ENCODE results near the gene FREM3. TPM values are rescaled to one million over a fixed set of nuclear protein-coding genes. Genes with fewer than 3 reads are reported as not detected.

Gene FREM3
- total RNA-seq, 3 donors from 2014 or later: not detected

- ATAC-seq: no peak
- Mint-ChIP-seq H3K27me3 (ENCODE audit: low read depth) (peaks cover 4% of the 10 kb centered on the region), H3K4me1 (ENCODE audit: low read depth) (no peaks in the 10 kb centered on the region)
Measured at GRCh38 chr4:143634763-143635162, 65.7 kb downstream of the FREM3 start.

GRCh38 chr4:143633833-143634232, 66.6 kb downstream of the FREM3 start:
- no peak overlapping the region for H3K4me3 Mint-ChIP-seq
- no peak for DNase-seq
- H3K36me3 Mint-ChIP-seq (ENCODE audit: insufficient read depth): no peaks in the 10 kb centered on the region
- ATAC-seq: no peak
- no peaks in the 10 kb centered on the region for H3K4me1 Mint-ChIP-seq (ENCODE audit: low read depth)
- H3K27me3 Mint-ChIP-seq (ENCODE audit: low read depth): peaks cover 4% of the 10 kb centered on the region
- H3K9me3 Mint-ChIP-seq: no peaks in the 10 kb centered on the region

More at GRCh38 chr4:143634763-143635162, 65.7 kb downstream of the FREM3 start:
- H3K4me3 Mint-ChIP-seq: no peak overlapping the region
- DNase-seq: no peak
- no peaks in the 10 kb centered on the region for H3K36me3 Mint-ChIP-seq (ENCODE audit: insufficient read depth)
- no peaks in the 10 kb centered on the region for H3K9me3 Mint-ChIP-seq

- no peaks in the 10 kb centered on the region for H3K4me1 Mint-ChIP-seq (ENCODE audit: low read depth)
- peaks cover 3% of the 10 kb centered on the region for H3K27me3 Mint-ChIP-seq (ENCODE audit: low read depth)
- H3K9me3 Mint-ChIP-seq: no peaks in the 10 kb centered on the region
- H3K4me3 Mint-ChIP-seq: no peak overlapping the region
- DNase-seq (no peak), ATAC-seq (no peak)
- peaks cover 1% of the 10 kb centered on the region for H3K36me3 Mint-ChIP-seq (ENCODE audit: insufficient read depth)
Measured at GRCh38 chr4:143626134-143626911, 74.2 kb downstream of the FREM3 start.

- ATAC-seq (no peak), DNase-seq (no peak)
- Mint-ChIP-seq H3K9me3 (no peaks in the 10 kb centered on the region), H3K4me3 (no peak overlapping the region), H3K4me1 (ENCODE audit: low read depth) (no peaks in the 10 kb centered on the region), H3K36me3 (ENCODE audit: insufficient read depth) (peaks cover 1% of the 10 kb centered on the region), H3K27me3 (ENCODE audit: low read depth) (peaks cover 3% of the 10 kb centered on the region)
Measured at GRCh38 chr4:143625632-143626031, 74.8 kb downstream of the FREM3 start.

- no peaks in the 10 kb centered on the region for H3K9me3 Mint-ChIP-seq
- no peaks in the 10 kb centered on the region for H3K4me1 Mint-ChIP-seq (ENCODE audit: low read depth)
- H3K27me3 Mint-ChIP-seq (ENCODE audit: low read depth): peaks cover 3% of the 10 kb centered on the region
- peaks cover 1% of the 10 kb centered on the region for H3K36me3 Mint-ChIP-seq (ENCODE audit: insufficient read depth)
- no peak for DNase-seq
- no peak overlapping the region for H3K4me3 Mint-ChIP-seq
- ATAC-seq: no peak
Measured at GRCh38 chr4:143623896-143624295, 76.6 kb downstream of the FREM3 start.

- DNase-seq: no peak
- Mint-ChIP-seq H3K9me3 (no peaks in the 10 kb centered on the region), H3K27me3 (ENCODE audit: low read depth) (peaks cover 3% of the 10 kb centered on the region), H3K4me1 (ENCODE audit: low read depth) (no peaks in the 10 kb centered on the region), H3K4me3 (no peak overlapping the region), H3K36me3 (ENCODE audit: insufficient read depth) (no peaks in the 10 kb centered on the region)
- no peak for ATAC-seq
Measured at GRCh38 chr4:143618811-143619210, 81.7 kb downstream of the FREM3 start.

GRCh38 chr4:143617994-143618679, 82.3 kb downstream of the FREM3 start:
- Mint-ChIP-seq H3K4me3 (no peak overlapping the region), H3K4me1 (ENCODE audit: low read depth) (no peaks in the 10 kb centered on the region), H3K9me3 (no peaks in the 10 kb centered on the region), H3K27me3 (ENCODE audit: low read depth) (peaks cover 3% of the 10 kb centered on the region), H3K36me3 (ENCODE audit: insufficient read depth) (no peaks in the 10 kb centered on the region)
- no peak for ATAC-seq
- no peak for DNase-seq

- Mint-ChIP-seq H3K4me1 (ENCODE audit: low read depth) (no peaks in the 10 kb centered on the region), H3K9me3 (no peaks in the 10 kb centered on the region), H3K4me3 (no peak overlapping the region), H3K36me3 (ENCODE audit: insufficient read depth) (no peaks in the 10 kb centered on the region), H3K27me3 (ENCODE audit: low read depth) (no peaks in the 10 kb centered on the region)
- ATAC-seq (peak; percentile 86 to 91), DNase-seq (no peak)
Measured at GRCh38 chr4:143616771-143617170, 83.7 kb downstream of the FREM3 start.

- Mint-ChIP-seq H3K36me3 (ENCODE audit: insufficient read depth) (no peaks in the 10 kb centered on the region), H3K4me3 (no peak overlapping the region), H3K4me1 (ENCODE audit: low read depth) (no peaks in the 10 kb centered on the region), H3K27me3 (ENCODE audit: low read depth) (no peaks in the 10 kb centered on the region), H3K9me3 (peaks cover 4% of the 10 kb centered on the region)
- ATAC-seq (no peak), DNase-seq (no peak)
Measured at GRCh38 chr4:143609492-143609891, 91.0 kb downstream of the FREM3 start.

GRCh38 chr4:143606480-143606879, 94.0 kb downstream of the FREM3 start:
- DNase-seq (no peak), ATAC-seq (no peak)
- Mint-ChIP-seq H3K4me1 (ENCODE audit: low read depth) (no peaks in the 10 kb centered on the region), H3K36me3 (ENCODE audit: insufficient read depth) (no peaks in the 10 kb centered on the region), H3K27me3 (ENCODE audit: low read depth) (no peaks in the 10 kb centered on the region), H3K9me3 (peaks cover 4% of the 10 kb centered on the region), H3K4me3 (no peak overlapping the region)

GRCh38 chr4:143599827-143600226, 100.6 kb downstream of the FREM3 start:
- Mint-ChIP-seq H3K9me3 (no peaks in the 10 kb centered on the region), H3K36me3 (ENCODE audit: insufficient read depth) (no peaks in the 10 kb centered on the region), H3K4me3 (no peak overlapping the region), H3K27me3 (ENCODE audit: low read depth) (no peaks in the 10 kb centered on the region), H3K4me1 (ENCODE audit: low read depth) (no peaks in the 10 kb centered on the region)
- DNase-seq (no peak), ATAC-seq (no peak)

GRCh38 chr4:143598816-143599215, 101.7 kb downstream of the FREM3 start:
- peaks cover 5% of the 10 kb centered on the region for H3K27me3 Mint-ChIP-seq (ENCODE audit: low read depth)
- no peaks in the 10 kb centered on the region for H3K4me1 Mint-ChIP-seq (ENCODE audit: low read depth)
- no peak overlapping the region for H3K4me3 Mint-ChIP-seq
- peaks cover 4% of the 10 kb centered on the region for H3K36me3 Mint-ChIP-seq (ENCODE audit: insufficient read depth)
- peaks cover 5% of the 10 kb centered on the region for H3K9me3 Mint-ChIP-seq
- no peak for ATAC-seq
- DNase-seq: no peak

GRCh38 chr4:143597276-143597675, 103.2 kb downstream of the FREM3 start:
- Mint-ChIP-seq H3K4me3 (no peak overlapping the region), H3K9me3 (peaks cover 10% of the 10 kb centered on the region), H3K36me3 (ENCODE audit: insufficient read depth) (peaks cover 4% of the 10 kb centered on the region), H3K27me3 (ENCODE audit: low read depth) (peaks cover 5% of the 10 kb centered on the region), H3K4me1 (ENCODE audit: low read depth) (no peaks in the 10 kb centered on the region)
- DNase-seq (no peak), ATAC-seq (no peak)

- H3K27me3 Mint-ChIP-seq (ENCODE audit: low read depth): no peaks in the 10 kb centered on the region
- H3K4me3 Mint-ChIP-seq: no peak overlapping the region
- no peaks in the 10 kb centered on the region for H3K4me1 Mint-ChIP-seq (ENCODE audit: low read depth)
- DNase-seq (no peak), ATAC-seq (no peak)
- H3K9me3 Mint-ChIP-seq: peaks cover 28% of the 10 kb centered on the region
- peaks cover 4% of the 10 kb centered on the region for H3K36me3 Mint-ChIP-seq (ENCODE audit: insufficient read depth)
Measured at GRCh38 chr4:143587703-143588102, 112.8 kb downstream of the FREM3 start.

- H3K27me3 Mint-ChIP-seq (ENCODE audit: low read depth): no peaks in the 10 kb centered on the region
- no peaks in the 10 kb centered on the region for H3K4me1 Mint-ChIP-seq (ENCODE audit: low read depth)
- peaks cover 4% of the 10 kb centered on the region for H3K36me3 Mint-ChIP-seq (ENCODE audit: insufficient read depth)
- no peak overlapping the region for H3K4me3 Mint-ChIP-seq
- DNase-seq (no peak), ATAC-seq (no peak)
- H3K9me3 Mint-ChIP-seq: peaks cover 31% of the 10 kb centered on the region
Measured at GRCh38 chr4:143586080-143586479, 114.4 kb downstream of the FREM3 start.

Data from activated T-cell treated with anti-CD3 and anti-CD28 coated beads, Interleukin-2, amount 50 U/mL, for 4 hours (primary cell).